ENCODE results near the gene ZMYND8. TPM values are rescaled to one million over a fixed set of nuclear protein-coding genes. Genes with fewer than 3 reads are reported as not detected.
"Not testable (repeated sequence)": the region's sequence is repeated elsewhere in the genome, so short reads cannot be mapped to it uniquely, and the experiment has no call there.

The ZMYND8 gene
- total RNA-seq, 2 experiments from 2014 or later = 28.1 to 29.6 TPM

GRCh38 chr20:47263465-47264084 lies 92.9 kb downstream of the ZMYND8 start:
- ChIA-PET CTCF (interaction anchor here (0.9 to 2.2 kb wide), 6 partner anchors 9 to 120 kb away, joined by 3 to 10 read pairs (median 5); no protein-coding TSS in a partner anchor), POLR2A (no interaction called here)
- H3K27ac Mint-ChIP-seq = no peak overlapping the region
- DNase-seq = no peak
- H3K4me3 Mint-ChIP-seq = no peak overlapping the region
- peaks cover 10% of the 10 kb centered on the region for H3K4me1 Mint-ChIP-seq (ENCODE audit: low read depth)
- H3K36me3 Mint-ChIP-seq = peaks cover 23% of the 10 kb centered on the region
- H3K27me3 Mint-ChIP-seq = no peaks in the 10 kb centered on the region
- intact Hi-C loops (cut with micrococcal nuclease) = no loop called here
- no peaks in the 10 kb centered on the region for H3K9me3 Mint-ChIP-seq

- no peak overlapping the region for H3K27ac Mint-ChIP-seq
- no peaks in the 10 kb centered on the region for H3K27me3 Mint-ChIP-seq
- POLR2A ChIA-PET = no interaction called here
- CTCF ChIA-PET = interaction anchor here (0.9 to 2.2 kb wide), 6 partner anchors 10 to 121 kb away, joined by 3 to 10 read pairs (median 6); no protein-coding TSS in a partner anchor
- no peak for DNase-seq
- no peaks in the 10 kb centered on the region for H3K9me3 Mint-ChIP-seq
- H3K4me1 Mint-ChIP-seq (ENCODE audit: low read depth) = peaks cover 13% of the 10 kb centered on the region
- intact Hi-C loops (cut with micrococcal nuclease) = no loop called here
- H3K4me3 Mint-ChIP-seq = no peak overlapping the region
- H3K36me3 Mint-ChIP-seq = peaks cover 23% of the 10 kb centered on the region
Observed at GRCh38 chr20:47263080-47263464, 93.4 kb downstream of the ZMYND8 start.

GRCh38 chr20:47262365-47263013 lies 94.0 kb downstream of the ZMYND8 start:
- peaks cover 20% of the 10 kb centered on the region for H3K36me3 Mint-ChIP-seq
- ChIA-PET CTCF (interaction anchor here (1.2 to 2.2 kb wide), 4 partner anchors 10 to 121 kb away, joined by 4 to 10 read pairs (median 7); no protein-coding TSS in a partner anchor), POLR2A (interaction anchor here (1.0 kb wide), 1 partner anchor 134 kb away, joined by 3 read pairs; no protein-coding TSS in a partner anchor)
- H3K4me1 Mint-ChIP-seq (ENCODE audit: low read depth) = peaks cover 13% of the 10 kb centered on the region
- H3K4me3 Mint-ChIP-seq = no peak overlapping the region
- DNase-seq = no peak
- H3K27ac Mint-ChIP-seq = no peak overlapping the region
- H3K27me3 Mint-ChIP-seq = no peaks in the 10 kb centered on the region
- no peaks in the 10 kb centered on the region for H3K9me3 Mint-ChIP-seq
- intact Hi-C loops (cut with micrococcal nuclease) = no loop called here

GRCh38 chr20:47262008-47262364 lies 94.5 kb downstream of the ZMYND8 start:
- Mint-ChIP-seq H3K27me3 (no peaks in the 10 kb centered on the region), H3K9me3 (no peaks in the 10 kb centered on the region), H3K4me1 (ENCODE audit: low read depth) (peaks cover 13% of the 10 kb centered on the region), H3K27ac (no peak overlapping the region), H3K36me3 (peaks cover 20% of the 10 kb centered on the region), H3K4me3 (no peak overlapping the region)
- CTCF ChIA-PET = interaction anchor here (1.3 to 2.2 kb wide), 2 partner anchors 11 to 122 kb away, joined by 8 to 10 read pairs; no protein-coding TSS in a partner anchor
- no peak for DNase-seq
- intact Hi-C loops (cut with micrococcal nuclease) = no loop called here
- POLR2A ChIA-PET = interaction anchor here (1.0 kb wide), 1 partner anchor 134 kb away, joined by 3 read pairs; no protein-coding TSS in a partner anchor

GRCh38 chr20:47261161-47261774 lies 95.2 kb downstream of the ZMYND8 start:
- Mint-ChIP-seq H3K4me1 (ENCODE audit: low read depth) (peaks cover 13% of the 10 kb centered on the region), H3K36me3 (peaks cover 23% of the 10 kb centered on the region)
- H3K27me3 Mint-ChIP-seq; H3K4me3 Mint-ChIP-seq; DNase-seq; CTCF ChIA-PET; intact Hi-C loops (cut with micrococcal nuclease); H3K9me3 Mint-ChIP-seq; H3K27ac Mint-ChIP-seq: not testable (repeated sequence)
- POLR2A ChIA-PET = interaction anchor here (1.0 kb wide), 1 partner anchor 135 kb away, joined by 3 read pairs; no protein-coding TSS in a partner anchor

- H3K4me1 Mint-ChIP-seq (ENCODE audit: low read depth) = peaks cover 13% of the 10 kb centered on the region
- DNase-seq; intact Hi-C loops (cut with micrococcal nuclease); H3K9me3 Mint-ChIP-seq; H3K27ac Mint-ChIP-seq; H3K27me3 Mint-ChIP-seq; POLR2A ChIA-PET; H3K4me3 Mint-ChIP-seq: not testable (repeated sequence)
- peaks cover 23% of the 10 kb centered on the region for H3K36me3 Mint-ChIP-seq
- CTCF ChIA-PET = interaction anchor here (2.4 kb wide), 1 partner anchor 123 kb away, joined by 13 read pairs; no protein-coding TSS in a partner anchor
Observed at GRCh38 chr20:47260540-47261126, 95.9 kb downstream of the ZMYND8 start.

GRCh38 chr20:47258745-47259695 lies 97.5 kb downstream of the ZMYND8 start:
- ChIA-PET CTCF (interaction anchor here (1.0 to 2.4 kb wide), 3 partner anchors 13 to 125 kb away, joined by 3 to 13 read pairs (median 11); no protein-coding TSS in a partner anchor), POLR2A (interaction anchor here (0.6 to 1.0 kb wide), 2 partner anchors 12 to 15 kb away, joined by 3 read pairs; no protein-coding TSS in a partner anchor)
- no peak for DNase-seq
- no peaks in the 10 kb centered on the region for H3K9me3 Mint-ChIP-seq
- H3K27me3 Mint-ChIP-seq = no peaks in the 10 kb centered on the region
- peaks cover 27% of the 10 kb centered on the region for H3K36me3 Mint-ChIP-seq
- peak overlapping the region; percentile 21 for H3K27ac Mint-ChIP-seq
- intact Hi-C loops (cut with micrococcal nuclease) = no loop called here
- peaks cover 13% of the 10 kb centered on the region for H3K4me1 Mint-ChIP-seq (ENCODE audit: low read depth)
- H3K4me3 Mint-ChIP-seq = no peak overlapping the region

GRCh38 chr20:47257771-47258170 lies 98.7 kb downstream of the ZMYND8 start:
- Mint-ChIP-seq H3K36me3 (peaks cover 28% of the 10 kb centered on the region), H3K4me1 (ENCODE audit: low read depth) (peaks cover 13% of the 10 kb centered on the region), H3K9me3 (no peaks in the 10 kb centered on the region), H3K27ac (no peak overlapping the region), H3K4me3 (no peak overlapping the region), H3K27me3 (no peaks in the 10 kb centered on the region)
- ChIA-PET POLR2A (no interaction called here), CTCF (interaction anchor here (1.0 to 1.9 kb wide), 2 partner anchors 15 to 59 kb away, joined by 3 to 11 read pairs; no protein-coding TSS in a partner anchor)
- intact Hi-C loops (cut with micrococcal nuclease) = no loop called here
- DNase-seq = no peak

GRCh38 chr20:47257256-47257655 lies 99.2 kb downstream of the ZMYND8 start:
- no peaks in the 10 kb centered on the region for H3K27me3 Mint-ChIP-seq
- ChIA-PET CTCF (no interaction called here), POLR2A (no interaction called here)
- H3K9me3 Mint-ChIP-seq = no peaks in the 10 kb centered on the region
- no peak for DNase-seq
- H3K4me1 Mint-ChIP-seq (ENCODE audit: low read depth) = peaks cover 13% of the 10 kb centered on the region
- H3K36me3 Mint-ChIP-seq = peaks cover 26% of the 10 kb centered on the region
- no peak overlapping the region for H3K4me3 Mint-ChIP-seq
- no peak overlapping the region for H3K27ac Mint-ChIP-seq
- intact Hi-C loops (cut with micrococcal nuclease) = no loop called here

GRCh38 chr20:47256668-47257236 lies 99.7 kb downstream of the ZMYND8 start:
- no peak for DNase-seq
- Mint-ChIP-seq H3K9me3 (no peaks in the 10 kb centered on the region), H3K4me3 (no peak overlapping the region), H3K27me3 (no peaks in the 10 kb centered on the region), H3K27ac (no peak overlapping the region), H3K4me1 (ENCODE audit: low read depth) (peaks cover 13% of the 10 kb centered on the region), H3K36me3 (peaks cover 22% of the 10 kb centered on the region)
- CTCF ChIA-PET = no interaction called here
- POLR2A ChIA-PET = no interaction called here
- intact Hi-C loops (cut with micrococcal nuclease) = no loop called here

- no peak overlapping the region for H3K4me3 Mint-ChIP-seq
- ChIA-PET CTCF (interaction anchor here (1.3 to 3.8 kb wide), 2 partner anchors 19 to 130 kb away, joined by 5 to 11 read pairs; no protein-coding TSS in a partner anchor), POLR2A (no interaction called here)
- no peak overlapping the region for H3K27ac Mint-ChIP-seq
- peaks cover 8% of the 10 kb centered on the region for H3K4me1 Mint-ChIP-seq (ENCODE audit: low read depth)
- H3K9me3 Mint-ChIP-seq = no peaks in the 10 kb centered on the region
- H3K27me3 Mint-ChIP-seq = no peaks in the 10 kb centered on the region
- intact Hi-C loops (cut with micrococcal nuclease) = no loop called here
- no peak for DNase-seq
- peaks cover 24% of the 10 kb centered on the region for H3K36me3 Mint-ChIP-seq
Observed at GRCh38 chr20:47253872-47254271, 102.6 kb downstream of the ZMYND8 start.
